Tibial nerve (tissue), 4 donors: ENCODE measurements around the gene ITGB3BP. TPM values are rescaled to one million over a fixed set of nuclear protein-coding genes. Genes with fewer than 3 reads are reported as not detected.

Source experiments
- DNase-seq, 2 donors: peaks; one replicate each; pipeline ENCODE4 v3.0.0-alpha.2; 2019; ENCODE audit warnings: low spot score in 2 of 2
- H3K27ac ChIP-seq, 4 donors: fragments of 200-600 bp; sonication (generic) in 3 of 4; one replicate each; pipeline ENCODE4 v1.5.1; 2017 to 2019; ENCODE audit warnings: mild to moderate bottlenecking in 1 of 4
- H3K27me3 ChIP-seq, 2 donors: fragments of 200-600 bp; sonication (generic) in 1 of 2; one replicate each; pipeline versions ENCODE4 v1.5.1 to v1.6.0; 2017 to 2019
- H3K36me3 ChIP-seq, 3 donors: fragments of 200-600 bp; sonication (generic); one replicate each; pipeline ENCODE4 v1.5.1; 2018 to 2019
- H3K4me1 ChIP-seq, 4 donors: fragments of 200-600 bp; sonication (generic) in 3 of 4; one replicate each; pipeline ENCODE4 v1.5.1; 2017 to 2019
- H3K4me3 ChIP-seq, 4 donors: fragments of 200-600 bp; sonication (generic) in 3 of 4; one replicate each; pipeline ENCODE4 v1.5.1; 2017 to 2019; ENCODE audit warnings: mild to moderate bottlenecking in 1 of 4, moderate library complexity in 1 of 4
- H3K9me3 ChIP-seq, 4 donors: fragments of 200-600 bp; sonication (generic) in 3 of 4; one replicate each; pipeline ENCODE4 v1.5.1; 2017 to 2019
- EP300 ChIP-seq, 2 donors: sonication (generic); formaldehyde crosslinking; IDR thresholded peaks; one replicate each; pipeline ENCODE4 v1.6.1; 2017; ENCODE audit warnings: antibody characterized with exemption in 2 of 2, mild to moderate bottlenecking in 1 of 2
- POLR2A ChIP-seq, 2 donors: fragments of 450-650 bp; IDR thresholded peaks; one replicate each; pipeline ENCODE4 v1.6.1; 2017; ENCODE audit warnings: antibody characterized with exemption in 2 of 2, mild to moderate bottlenecking in 2 of 2, moderate library complexity in 2 of 2
- WGBS, 2 donors: methylation state at CpG; one replicate each; pipeline ENCODE4 v1.1.5; 2018; 5-methylcytosine and 5-hydroxymethylcytosine counted together
- total RNA-seq, 4 donors: library from RNA; depleted of rRNA; stranded (reverse); fragments of >200 nt; gene quantifications; one replicate each; pipeline ENCODE4 v1.1.0, GENCODE V29; 2016
- TF ChIP-seq, protein P1 (sequence below), 5 experiments: fragments of 200-600 bp in 3 of 5; fragments of 450-650 bp in 2 of 5; sonication (generic) in 3 of 5; IDR thresholded peaks; one replicate each; pipeline ENCODE4 v1.5.1; 2016 to 2019; ENCODE audit warnings: antibody characterized with exemption in 5 of 5, mild to moderate bottlenecking in 3 of 5, moderate library complexity in 2 of 5

ITGB3BP gene
- total RNA-seq, 4 donors from 2014 or later, result 11.5 to 38.0 (median 18.7) TPM

DNA sequence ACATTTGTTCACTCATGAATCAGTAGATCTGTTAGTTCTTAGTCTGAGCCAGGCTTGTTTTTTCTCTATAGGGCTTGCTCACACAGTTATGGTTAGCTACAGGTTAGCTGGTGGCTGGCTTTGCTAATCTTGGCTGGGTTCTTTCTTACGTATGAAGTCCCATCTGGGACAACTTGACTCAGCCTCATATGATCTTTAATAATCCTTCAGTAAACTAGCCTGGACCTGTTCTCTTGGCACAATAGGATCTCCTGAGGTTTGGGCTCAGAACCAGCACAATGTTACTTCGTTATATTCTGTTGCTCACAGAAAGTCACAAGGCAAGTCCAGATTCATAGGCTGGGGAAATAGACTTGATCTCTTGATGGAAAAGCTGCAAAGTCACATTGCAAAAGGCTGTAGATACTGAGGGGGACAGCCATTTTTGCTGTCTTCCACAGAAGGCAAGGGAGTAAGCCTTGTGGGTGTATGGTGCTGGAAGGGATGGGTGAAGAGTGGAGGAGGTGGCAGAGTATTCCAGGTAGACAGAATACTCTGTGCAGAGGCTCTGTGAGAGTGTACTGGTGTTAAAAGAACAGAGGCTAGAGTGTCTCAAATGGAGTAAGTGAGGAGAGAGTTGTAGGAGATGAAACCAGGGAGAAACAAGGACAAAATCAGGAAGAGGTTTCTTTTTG is 24.7 kb upstream of the ITGB3BP start:
- 71 to 76% methylated on average over 2 of the region's 2 CpGs for WGBS, 2 donors
- Histone ChIP-seq H3K36me3 (peaks cover 0 to 63% (median 0%) of the 10 kb centered on the region in 3 donors), H3K4me1 (no peaks in the 10 kb centered on the region), H3K27me3 (no peaks in the 10 kb centered on the region), H3K27ac (peak overlapping the region in 2 of 4 donors; percentile 5 to 59), H3K4me3 (no peak overlapping the region), H3K9me3 (no peaks in the 10 kb centered on the region)
- TF ChIP-seq, protein P1, sequence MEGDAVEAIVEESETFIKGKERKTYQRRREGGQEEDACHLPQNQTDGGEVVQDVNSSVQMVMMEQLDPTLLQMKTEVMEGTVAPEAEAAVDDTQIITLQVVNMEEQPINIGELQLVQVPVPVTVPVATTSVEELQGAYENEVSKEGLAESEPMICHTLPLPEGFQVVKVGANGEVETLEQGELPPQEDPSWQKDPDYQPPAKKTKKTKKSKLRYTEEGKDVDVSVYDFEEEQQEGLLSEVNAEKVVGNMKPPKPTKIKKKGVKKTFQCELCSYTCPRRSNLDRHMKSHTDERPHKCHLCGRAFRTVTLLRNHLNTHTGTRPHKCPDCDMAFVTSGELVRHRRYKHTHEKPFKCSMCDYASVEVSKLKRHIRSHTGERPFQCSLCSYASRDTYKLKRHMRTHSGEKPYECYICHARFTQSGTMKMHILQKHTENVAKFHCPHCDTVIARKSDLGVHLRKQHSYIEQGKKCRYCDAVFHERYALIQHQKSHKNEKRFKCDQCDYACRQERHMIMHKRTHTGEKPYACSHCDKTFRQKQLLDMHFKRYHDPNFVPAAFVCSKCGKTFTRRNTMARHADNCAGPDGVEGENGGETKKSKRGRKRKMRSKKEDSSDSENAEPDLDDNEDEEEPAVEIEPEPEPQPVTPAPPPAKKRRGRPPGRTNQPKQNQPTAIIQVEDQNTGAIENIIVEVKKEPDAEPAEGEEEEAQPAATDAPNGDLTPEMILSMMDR (IDR thresholded peaks at IDR 0.05), result no peak
- peak in 1 of 2 donors; percentile 42 for TF ChIP-seq EP300 (IDR thresholded peaks at IDR 0.05)
- peak in 1 of 2 donors; percentile 58 for DNase-seq

DNA sequence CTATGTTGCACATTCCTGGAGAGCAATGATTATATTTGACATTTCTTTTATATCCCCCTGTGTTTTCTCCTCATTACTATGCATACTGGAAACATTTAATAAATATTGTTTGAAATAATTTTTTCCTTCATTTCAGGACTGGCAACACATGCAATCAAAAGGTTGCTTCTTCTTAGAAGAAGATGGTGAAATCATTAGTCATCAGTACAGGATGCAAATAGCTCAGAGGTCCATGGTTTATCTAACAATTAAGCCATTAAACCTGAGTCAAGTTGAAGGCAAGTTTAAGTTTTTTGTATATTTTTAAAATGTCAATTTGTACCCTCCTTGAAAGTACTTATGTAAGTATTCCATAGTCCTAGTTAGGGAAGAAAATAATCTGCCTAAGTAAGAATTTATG is 22.8 kb upstream of the ITGB3BP start:
- TF ChIP-seq, protein P1 (IDR thresholded peaks at IDR 0.05), result no peak
- TF ChIP-seq POLR2A (IDR thresholded peaks at IDR 0.05), result no peak
- TF ChIP-seq EP300 (IDR thresholded peaks at IDR 0.05), result no peak
- H3K36me3 ChIP-seq, result peaks cover 0 to 65% (median 0%) of the 10 kb centered on the region in 3 donors
- H3K9me3 ChIP-seq, result no peaks in the 10 kb centered on the region
- DNase-seq, result no peak
- no peaks in the 10 kb centered on the region for H3K4me1 ChIP-seq
- no peak overlapping the region for H3K4me3 ChIP-seq
- no peaks in the 10 kb centered on the region for H3K27me3 ChIP-seq
- no peak overlapping the region for H3K27ac ChIP-seq

DNA sequence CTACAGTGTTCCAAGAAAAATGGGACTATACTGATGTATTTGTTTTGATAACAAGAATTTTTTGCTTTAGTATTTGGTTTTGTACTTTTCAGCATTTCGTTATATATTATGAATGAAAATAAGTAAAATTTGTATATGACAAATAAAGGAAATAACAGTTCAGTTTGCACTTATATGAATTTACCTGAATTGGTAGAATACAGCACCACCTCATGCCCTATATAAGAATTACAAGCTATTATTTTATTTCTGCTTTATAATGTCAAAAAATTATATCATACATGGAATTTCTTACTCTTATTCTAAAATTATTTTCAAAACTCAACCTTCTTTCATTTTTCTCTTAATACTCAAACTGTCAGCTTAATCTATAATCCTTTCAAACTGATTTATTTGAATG is 14.9 kb upstream of the ITGB3BP start:
- no peak overlapping the region for H3K4me3 ChIP-seq
- 53 to 57% methylated on average over 1 of the region's 1 CpG for WGBS, 2 donors
- H3K27me3 ChIP-seq, result no peaks in the 10 kb centered on the region
- H3K36me3 ChIP-seq, result peaks cover 0 to 33% (median 0%) of the 10 kb centered on the region in 3 donors
- H3K9me3 ChIP-seq, result no peaks in the 10 kb centered on the region
- TF ChIP-seq, protein P1 (IDR thresholded peaks at IDR 0.05), result peak in 4 of 5 experiments; percentile 23 to 38 (median 34)
- TF ChIP-seq POLR2A (IDR thresholded peaks at IDR 0.05), result no peak
- no peaks in the 10 kb centered on the region for H3K4me1 ChIP-seq
- no peak overlapping the region for H3K27ac ChIP-seq
- no peak for DNase-seq

DNA sequence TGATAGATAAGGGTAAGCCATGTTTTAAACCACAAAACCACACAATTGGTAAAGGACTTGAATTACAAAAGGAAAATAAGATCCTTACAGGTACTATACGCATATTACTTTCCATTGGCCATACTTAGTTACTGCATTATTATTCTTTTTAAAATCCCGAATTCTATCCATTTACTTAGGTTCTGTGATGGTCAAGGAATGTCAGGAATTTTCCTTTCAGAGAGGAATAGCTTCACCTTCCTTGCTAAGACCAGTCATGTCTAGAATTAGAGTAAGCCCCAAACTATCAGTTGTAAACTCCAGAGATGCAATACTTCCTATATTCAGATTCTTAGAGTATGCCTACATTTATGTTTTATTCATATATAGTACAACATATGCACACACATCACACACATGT is 14.0 kb upstream of the ITGB3BP start:
- WGBS, 2 donors, result 86 to 87% methylated on average over 2 of the region's 2 CpGs
- TF ChIP-seq, protein P1 (IDR thresholded peaks at IDR 0.05), result no peak
- TF ChIP-seq POLR2A (IDR thresholded peaks at IDR 0.05) (no peak), EP300 (IDR thresholded peaks at IDR 0.05) (no peak)
- H3K4me3 ChIP-seq, result no peak overlapping the region
- H3K27me3 ChIP-seq, result no peaks in the 10 kb centered on the region
- no peaks in the 10 kb centered on the region for H3K4me1 ChIP-seq
- peaks cover 0 to 35% (median 0%) of the 10 kb centered on the region in 3 donors for H3K36me3 ChIP-seq
- H3K9me3 ChIP-seq, result no peaks in the 10 kb centered on the region
- no peak for DNase-seq
- no peak overlapping the region for H3K27ac ChIP-seq

DNA sequence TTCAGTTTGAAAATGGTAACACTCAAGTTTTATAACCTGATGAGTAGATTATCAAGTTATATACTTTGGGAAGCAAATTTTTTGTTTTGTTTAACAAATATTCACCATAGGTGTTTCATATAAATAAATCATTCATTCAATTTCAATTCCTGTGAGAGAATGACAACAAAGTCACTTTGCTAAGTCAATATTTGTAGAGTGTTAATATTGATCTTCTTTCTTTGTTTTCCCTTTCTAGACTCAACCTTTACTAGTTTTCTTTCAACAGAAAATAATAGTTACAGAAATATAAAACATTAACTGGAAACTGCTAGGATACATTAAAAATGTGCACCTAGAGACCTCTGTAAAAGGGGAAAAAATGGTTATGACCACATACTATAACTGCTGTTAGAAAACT is 11.4 kb upstream of the ITGB3BP start:
- no peaks in the 10 kb centered on the region for H3K4me1 ChIP-seq
- DNase-seq, result no peak
- H3K4me3 ChIP-seq, result no peak overlapping the region
- no peaks in the 10 kb centered on the region for H3K9me3 ChIP-seq
- peaks cover 0 to 30% (median 0%) of the 10 kb centered on the region in 3 donors for H3K36me3 ChIP-seq
- no peak overlapping the region for H3K27ac ChIP-seq
- TF ChIP-seq, protein P1 (IDR thresholded peaks at IDR 0.05), result no peak
- TF ChIP-seq EP300 (IDR thresholded peaks at IDR 0.05), result no peak
- TF ChIP-seq POLR2A (IDR thresholded peaks at IDR 0.05), result no peak
- no peaks in the 10 kb centered on the region for H3K27me3 ChIP-seq
